NCI-H1105 (cell line): ENCODE data around the gene YEATS4.

Experiments
- DNase-seq: peaks from one replicate; lab custom pipeline; 2025; lab: John Stamatoyannopoulos, UW

The YEATS4 gene

GRCh38 chr12:69342421-69342820 is 17.1 kb upstream of the YEATS4 start:
- no peak for DNase-seq

- DNase-seq = no peak
Observed at GRCh38 chr12:69343357-69343756, 16.2 kb upstream of the YEATS4 start.

GRCh38 chr12:69343885-69344612 is 15.5 kb upstream of the YEATS4 start:
- DNase-seq = no peak

- DNase-seq = no peak
Observed at GRCh38 chr12:69345077-69345476, 14.5 kb upstream of the YEATS4 start.

- no peak for DNase-seq
Observed at GRCh38 chr12:69345742-69346141, 13.8 kb upstream of the YEATS4 start.

GRCh38 chr12:69348162-69348938 is 11.2 kb upstream of the YEATS4 start, which contains the start of gene LYZ:
Gene LYZ, plus strand, starts transcription at chr12:69348381. Its CDS starts 28 bp downstream, at chr12:69348409.
- no peak for DNase-seq

GRCh38 chr12:69350002-69350626 is 9.4 kb upstream of the YEATS4 start:
- DNase-seq = no peak

GRCh38 chr12:69350777-69351176 is 8.8 kb upstream of the YEATS4 start:
- DNase-seq = no peak

GRCh38 chr12:69351462-69352236 is 7.9 kb upstream of the YEATS4 start:
- no peak for DNase-seq

GRCh38 chr12:69352904-69353303 is 6.6 kb upstream of the YEATS4 start:
- DNase-seq = no peak

GRCh38 chr12:69354172-69354555 is 5.4 kb upstream of the YEATS4 start:
- DNase-seq = no peak

- no peak for DNase-seq
Observed at GRCh38 chr12:69354556-69355187, 4.9 kb upstream of the YEATS4 start.

- no peak for DNase-seq
Observed at GRCh38 chr12:69355363-69356028, 4.0 kb upstream of the YEATS4 start.

GRCh38 chr12:69360348-69360672 is 767 bp downstream of the YEATS4 start:
- DNase-seq = no peak

GRCh38 chr12:69366796-69367195 is 7.3 kb downstream of the YEATS4 start:
- DNase-seq = no peak

GRCh38 chr12:69368171-69368570 is 8.6 kb downstream of the YEATS4 start:
- DNase-seq = no peak

GRCh38 chr12:69383074-69383473 is 23.5 kb downstream of the YEATS4 start:
- no peak for DNase-seq

- DNase-seq = no peak
Observed at GRCh38 chr12:69385038-69385437, 25.5 kb downstream of the YEATS4 start.

- DNase-seq = no peak
Observed at GRCh38 chr12:69386921-69387320, 27.4 kb downstream of the YEATS4 start.

- no peak for DNase-seq
Observed at GRCh38 chr12:69388371-69388770, 28.8 kb downstream of the YEATS4 start.

- DNase-seq = no peak
Observed at GRCh38 chr12:69389831-69390230, 30.3 kb downstream of the YEATS4 start.
